HepG2 (cell line): ENCODE data around the gene ZXDC. TPM values are rescaled to one million over a fixed set of nuclear protein-coding genes. Genes with fewer than 3 reads are reported as not detected.
A peak's percentile ranks its signal among the peaks of the same experiment; 100 is the strongest.

Source experiments
- BRD4 ChIP-seq: sonication (generic); formaldehyde crosslinking; IDR thresholded peaks from 2 replicates; pipeline ENCODE4 v1.4.0; 2020; ENCODE audit warnings: missing genetic modification reagents
- E2F1 ChIP-seq: sonication (generic); formaldehyde crosslinking; IDR thresholded peaks from 2 replicates; pipeline ENCODE4 v1.5.0; 2020; ENCODE audit warnings: missing genetic modification reagents
- EED ChIP-seq: sonication (generic); formaldehyde crosslinking; IDR thresholded peaks from 2 replicates; pipeline ENCODE4 v1.5.0; 2020; ENCODE audit warnings: mild to moderate bottlenecking, missing genetic modification reagents
- ELF4 ChIP-seq: sonication (generic); formaldehyde crosslinking; IDR thresholded peaks from 2 replicates; pipeline ENCODE4 v1.5.0; 2020; ENCODE audit warnings: missing genetic modification reagents, mild to moderate bottlenecking, moderate library complexity, borderline replicate concordance
- GTF2F1 ChIP-seq: fragments of 150-350 bp; IDR thresholded peaks from 2 replicates; pipeline ENCODE4 v1.6.1; 2014; ENCODE audit warnings: low read length
- JUN ChIP-seq: sonication (generic); formaldehyde crosslinking; IDR thresholded peaks from 2 replicates; pipeline ENCODE4 v1.4.0; 2020; ENCODE audit warnings: mild to moderate bottlenecking, missing genetic modification reagents
- NCOR1 ChIP-seq: fragments of 200-600 bp; sonication (generic); IDR thresholded peaks from 2 replicates; pipeline ENCODE4 v1.7.0; 2017; ENCODE audit warnings: antibody characterized with exemption, low read length, borderline replicate concordance
- NFE2 ChIP-seq: sonication (generic); formaldehyde crosslinking; IDR thresholded peaks from 2 replicates; pipeline ENCODE4 v1.4.0; 2020; ENCODE audit warnings: missing genetic modification reagents
- NFE2L1 ChIP-seq: sonication (generic); formaldehyde crosslinking; IDR thresholded peaks from 2 replicates; pipeline ENCODE4 v1.4.0; 2020; ENCODE audit warnings: missing genetic modification reagents, mild to moderate bottlenecking, borderline replicate concordance
- NONO ChIP-seq, 2 experiments: fragments of 450-650 bp in 1 of 2; sonication (generic) in 1 of 2; formaldehyde crosslinking in 1 of 2; IDR thresholded peaks in 1 of 2; conservative IDR thresholded peaks in 1 of 2; 2 replicates each; pipeline versions ENCODE4 v1.6.1 to v1.8.0; 2017 to 2022; ENCODE audit warnings: mild to moderate bottlenecking in 1 of 2, missing genetic modification reagents in 1 of 2, moderate library complexity in 1 of 2
- REL ChIP-seq: sonication (generic); formaldehyde crosslinking; conservative IDR thresholded peaks from 2 replicates; pipeline ENCODE4 v1.8.0; 2022; ENCODE audit warnings: mild to moderate bottlenecking, missing genetic modification reagents, moderate library complexity
- SRSF9 ChIP-seq: fragments of 200-400 bp; formaldehyde crosslinking; IDR thresholded peaks from 2 replicates; pipeline ENCODE4 v1.6.1; 2018; ENCODE audit warnings: borderline replicate concordance, mild to moderate bottlenecking, low read depth, low read length; ENCODE audit not compliant: insufficient read depth, poor library complexity, severe bottlenecking
- TEF ChIP-seq: sonication (generic); formaldehyde crosslinking; IDR thresholded peaks from 2 replicates; pipeline ENCODE4 v1.5.0; 2020; ENCODE audit warnings: missing genetic modification reagents
- THAP11 ChIP-seq: IDR thresholded peaks from 2 replicates; pipeline ENCODE4 v1.6.1; 2016; ENCODE audit warnings: missing biosample characterization, missing genetic modification reagents
- THYN1 ChIP-seq: sonication (generic); formaldehyde crosslinking; IDR thresholded peaks from 2 replicates; pipeline ENCODE4 v1.8.1; 2023; ENCODE audit warnings: low read depth, mild to moderate bottlenecking, moderate library complexity, missing genetic modification reagents, borderline replicate concordance
- TMF1 ChIP-seq: sonication (generic); formaldehyde crosslinking; IDR thresholded peaks from 2 replicates; pipeline ENCODE4 v1.8.1; 2022; ENCODE audit warnings: low read depth, missing genetic modification reagents
- ZBTB33 ChIP-seq: sonication (generic); formaldehyde crosslinking; IDR thresholded peaks from 2 replicates; pipeline ENCODE4 v1.4.0; 2020; ENCODE audit warnings: missing genetic modification reagents
- ZFX ChIP-seq: sonication (generic); formaldehyde crosslinking; IDR thresholded peaks from 2 replicates; pipeline ENCODE4 v1.4.0; 2020; ENCODE audit warnings: mild to moderate bottlenecking, low read depth, missing genetic modification reagents, moderate library complexity
- ZNF12 ChIP-seq: sonication (generic); formaldehyde crosslinking; IDR thresholded peaks from 2 replicates; pipeline ENCODE4 v1.5.0; 2020; ENCODE audit warnings: missing genetic modification reagents
- ZNF235 ChIP-seq: sonication (generic); formaldehyde crosslinking; IDR thresholded peaks from 2 replicates; pipeline ENCODE4 v1.8.1; 2023; ENCODE audit warnings: mild to moderate bottlenecking, missing genetic modification reagents, borderline replicate concordance
- ZNF367 ChIP-seq: sonication (generic); formaldehyde crosslinking; IDR thresholded peaks from 2 replicates; pipeline ENCODE4 v1.4.0; 2020; ENCODE audit warnings: missing genetic modification reagents, borderline replicate concordance
- ZNF567 ChIP-seq: sonication (generic); formaldehyde crosslinking; IDR thresholded peaks from 2 replicates; pipeline ENCODE4 v1.8.1; 2023; ENCODE audit warnings: mild to moderate bottlenecking, missing genetic modification reagents, borderline replicate concordance
- ZNF678 ChIP-seq: sonication (generic); formaldehyde crosslinking; IDR thresholded peaks from 2 replicates; pipeline ENCODE4 v1.4.0; 2020; ENCODE audit warnings: mild to moderate bottlenecking, missing genetic modification reagents
- ZNF740 ChIP-seq: sonication (generic); formaldehyde crosslinking; IDR thresholded peaks from 2 replicates; pipeline ENCODE4 v1.4.0; 2020; ENCODE audit warnings: missing genetic modification reagents
- ZNF766 ChIP-seq: sonication (generic); formaldehyde crosslinking; IDR thresholded peaks from 2 replicates; pipeline ENCODE4 v1.5.0; 2020; ENCODE audit warnings: missing genetic modification reagents, borderline replicate concordance
- ZZZ3 ChIP-seq: sonication (generic); formaldehyde crosslinking; IDR thresholded peaks from 2 replicates; pipeline ENCODE4 v1.4.0; 2020; ENCODE audit warnings: missing genetic modification reagents, mild to moderate bottlenecking, borderline replicate concordance
- polyA plus RNA-seq, 8 experiments: library from polyadenylated mRNA; depleted of rRNA in 3 of 8; stranded (reverse) in 7 of 8; unstranded in 1 of 8; fragments of >200 nt; fragmentation: Illumina TruSeq in 4 of 8; extraction: Trizol in 4 of 8; gene quantifications; 2 replicates each; pipeline versions ENCODE4 v1.2.1 to v1.2.3, GENCODE V29; 2011 to 2016; ENCODE audit warnings: low read depth in 4 of 8, missing spikeins in 1 of 8, mixed read lengths in 1 of 8; ENCODE audit not compliant: insufficient read depth in 1 of 8
- total RNA-seq, 5 experiments: library from RNA; depleted of rRNA; stranded (reverse); fragments of >200 nt; fragmentation: Illumina TruSeq; extraction: Trizol; gene quantifications; 2 replicates each; pipeline ENCODE4 v1.2.3, GENCODE V29; 2016; ENCODE audit warnings: low read depth in 1 of 5

Gene ZXDC
- total and polyA plus RNA-seq, 2 of the 13 experiments (the other 11 are each of a cell fraction or from before 2014, with no cell fraction given) = 17.6 to 21.2 TPM

- no peak; the same call in 1 of the 2 replicates for TF ChIP-seq ZNF740 (CRISPR knock-in tag)
- TF ChIP-seq TEF = no peak
- no peak for TF ChIP-seq NCOR1
- no peak for TF ChIP-seq ZNF367
- TF ChIP-seq ZFX = peak; percentile 27; the same call in 1 of the 2 replicates
- TF ChIP-seq THAP11 = no peak; the same call in 1 of the 2 replicates
- no peak for TF ChIP-seq ZNF678 (CRISPR knock-in tag)
- TF ChIP-seq NFE2L1 (CRISPR knock-in tag) = no peak
- 0 out of 2 replicates have a peak, but pooled peaks have one; percentile 28 for TF ChIP-seq EED (CRISPR knock-in tag)
- no peak for TF ChIP-seq ELF4
- TF ChIP-seq THYN1 (CRISPR knock-in tag) = no peak
- TF ChIP-seq JUN (CRISPR knock-in tag) = no peak
- TF ChIP-seq ZNF235 (CRISPR knock-in tag) = no peak
- no peak for TF ChIP-seq E2F1 (CRISPR knock-in tag)
- no peak for TF ChIP-seq SRSF9
- peak; percentile 13; the same call in 1 of the 2 replicates for TF ChIP-seq BRD4 (CRISPR knock-in tag)
- TF ChIP-seq ZNF567 = no peak
- TF ChIP-seq NFE2 (CRISPR knock-in tag) = no peak
- no peak for TF ChIP-seq REL (CRISPR knock-in tag)
- TF ChIP-seq ZNF766 = no peak
- TF ChIP-seq ZZZ3 (CRISPR knock-in tag) = no peak
- TF ChIP-seq ZBTB33 (CRISPR knock-in tag) = no peak
- TF ChIP-seq ZNF12 (CRISPR knock-in tag) = no peak
- no peak for TF ChIP-seq TMF1 (CRISPR knock-in tag)
- TF ChIP-seq GTF2F1 = no peak
- no peak for TF ChIP-seq NONO (IDR thresholded peaks at IDR 0.05)
- TF ChIP-seq NONO (CRISPR knock-in tag; conservative IDR thresholded peaks at IDR 0.05) = no peak; the same call in 1 of the 2 replicates
These were observed 722 bp upstream of the ZXDC start (continued) for GRCh38 chr3:126476166-126477060.
